ENCODE results near the gene NIM1K.

- TF ChIP-seq POLR2A (IDR thresholded peaks at IDR 0.05; ENCODE audit: low read length) (no peak), GATA1 (IDR thresholded peaks at IDR 0.05; ENCODE audit: low read depth, low read length) (no peak)
Observed at GRCh38 chr5:43281840-43282658, 90.0 kb downstream of the NIM1K start.
